H9 (cell line): ENCODE results near the gene SUCLG1. TPM values are rescaled to one million over a fixed set of nuclear protein-coding genes. Genes with fewer than 3 reads are reported as not detected.

ENCODE experiments used
- DNase-seq: peaks from one replicate; pipeline ENCODE4 v3.0.0-alpha.2; 2017
- H2AFZ ChIP-seq: one replicate; pipeline ENCODE4 v1.6.1; 2013; ENCODE audit warnings: mild to moderate bottlenecking, low read length, control low read depth, moderate library complexity
- H2AK5ac ChIP-seq: 2 replicates; pipeline ENCODE4 v1.6.1; 2013; ENCODE audit warnings: low read length, control low read depth, mixed read lengths; ENCODE audit not compliant: insufficient read length
- H2BK120ac ChIP-seq: one replicate; pipeline ENCODE4 v1.6.1; 2013; ENCODE audit warnings: low read depth, mild to moderate bottlenecking, low read length, control low read depth, inconsistent platforms; ENCODE audit not compliant: poor library complexity, severe bottlenecking
- H2BK12ac ChIP-seq: 2 replicates; pipeline ENCODE4 v1.6.1; 2013; ENCODE audit warnings: low read length, control low read depth, mixed read lengths, low read depth; ENCODE audit not compliant: insufficient read length
- H2BK15ac ChIP-seq: 2 replicates; pipeline ENCODE4 v1.6.1; 2013; ENCODE audit warnings: low read depth, low read length, control low read depth
- H2BK20ac ChIP-seq: one replicate; pipeline ENCODE4 v1.6.1; 2013; ENCODE audit warnings: low read depth, mild to moderate bottlenecking, low read length, control low read depth, inconsistent platforms; ENCODE audit not compliant: poor library complexity, severe bottlenecking
- H2BK5ac ChIP-seq: 2 replicates; pipeline ENCODE4 v1.6.1; 2013; ENCODE audit warnings: low read length, control low read depth, mixed read lengths; ENCODE audit not compliant: insufficient read length
- H3K14ac ChIP-seq: 2 replicates; pipeline ENCODE4 v1.6.1; 2013; ENCODE audit warnings: low read length, control low read depth; ENCODE audit not compliant: insufficient read depth
- H3K18ac ChIP-seq: 2 replicates; pipeline ENCODE4 v1.6.1; 2013; ENCODE audit warnings: low read depth, mild to moderate bottlenecking, mixed read lengths, low read length, control low read depth; ENCODE audit not compliant: insufficient read length
- H3K23ac ChIP-seq: 2 replicates; pipeline ENCODE4 v1.6.1; 2013; ENCODE audit warnings: low read length, control low read depth, mixed read lengths, low read depth; ENCODE audit not compliant: insufficient read length
- H3K23me2 ChIP-seq: 2 replicates; pipeline ENCODE4 v1.6.1; 2013; ENCODE audit warnings: low read depth, mild to moderate bottlenecking, mixed read lengths, low read length, control low read depth; ENCODE audit not compliant: insufficient read length, poor library complexity, severe bottlenecking
- H3K27ac ChIP-seq: 2 replicates; pipeline ENCODE4 v1.5.1; 2013; ENCODE audit warnings: low read length, control low read depth, mixed read lengths, low read depth; ENCODE audit not compliant: insufficient read length
- H3K27me3 ChIP-seq: 2 replicates; pipeline ENCODE4 v1.6.1; 2013; ENCODE audit warnings: low read length, control low read depth, inconsistent platforms; ENCODE audit not compliant: insufficient read depth
- H3K4ac ChIP-seq: 2 replicates; pipeline ENCODE4 v1.6.1; 2013; ENCODE audit warnings: low read depth, mild to moderate bottlenecking, control low read depth, inconsistent platforms, low read length, moderate library complexity
- H3K4me1 ChIP-seq: 2 replicates; pipeline ENCODE4 v1.6.1; 2013; ENCODE audit warnings: low read length, control low read depth, inconsistent platforms; ENCODE audit not compliant: insufficient read depth
- H3K4me2 ChIP-seq: 2 replicates; pipeline ENCODE4 v1.6.1; 2013; ENCODE audit warnings: low read length, control low read depth, mixed read lengths; ENCODE audit not compliant: insufficient read length, insufficient read depth
- H3K56ac ChIP-seq: 2 replicates; pipeline ENCODE4 v1.6.1; 2013; ENCODE audit warnings: low read depth, mild to moderate bottlenecking, mixed read lengths, low read length, control low read depth; ENCODE audit not compliant: insufficient read length
- H3K79me1 ChIP-seq: 2 replicates; pipeline ENCODE4 v1.6.1; 2013; ENCODE audit warnings: low read depth, mild to moderate bottlenecking, moderate library complexity, low read length, control low read depth, inconsistent platforms; ENCODE audit not compliant: insufficient read depth, poor library complexity, severe bottlenecking
- H3K79me2 ChIP-seq: 2 replicates; pipeline ENCODE4 v1.6.1; 2013; ENCODE audit warnings: low read length, control low read depth, inconsistent platforms; ENCODE audit not compliant: insufficient read depth
- H3K9ac ChIP-seq: 2 replicates; pipeline ENCODE4 v1.6.1; 2013; ENCODE audit warnings: low read length, control low read depth, mixed read lengths; ENCODE audit not compliant: insufficient read length; ENCODE audit errors: extremely low read depth
- H3K9me3 ChIP-seq: one replicate; pipeline ENCODE4 v1.6.1; 2013; ENCODE audit warnings: low read depth, low read length, inconsistent platforms; ENCODE audit not compliant: control insufficient read depth
- H3T11ph ChIP-seq: one replicate; pipeline ENCODE4 v1.6.1; 2013; ENCODE audit warnings: mild to moderate bottlenecking, low read length, control low read depth, inconsistent platforms
- H4K20me1 ChIP-seq: one replicate; pipeline ENCODE4 v1.6.1; 2013; ENCODE audit not compliant: control insufficient read depth, insufficient read length, insufficient read depth
- H4K5ac ChIP-seq: 2 replicates; pipeline ENCODE4 v1.6.1; 2013; ENCODE audit warnings: low read depth, mild to moderate bottlenecking, mixed read lengths, low read length, control low read depth; ENCODE audit not compliant: insufficient read length
- H4K8ac ChIP-seq: replicated peaks from 2 replicates; pipeline ENCODE4 v1.6.1; 2013; ENCODE audit warnings: low read length, control low read depth, mixed read lengths, low read depth; ENCODE audit not compliant: insufficient read length
- H4K91ac ChIP-seq: 2 replicates; pipeline ENCODE4 v1.6.1; 2013; ENCODE audit warnings: low read depth, mild to moderate bottlenecking, moderate library complexity, mixed read lengths, low read length, control low read depth; ENCODE audit not compliant: insufficient read length
- H3K27ac Mint-ChIP-seq, 3 experiments: 2 replicates in 2 of 3; 3 replicates in 1 of 3; pipeline ENCODE4 v1.8.0; 2020 to 2021; ENCODE audit warnings: mixed read lengths in 3 of 3, mild to moderate bottlenecking in 1 of 3, moderate library complexity in 1 of 3
- H3K27me3 Mint-ChIP-seq: 2 replicates; pipeline ENCODE4 v1.8.0; 2021; ENCODE audit warnings: low read depth, mild to moderate bottlenecking, moderate library complexity, mixed read lengths
- H3K36me3 Mint-ChIP-seq, 3 experiments: 2 replicates in 2 of 3; 3 replicates in 1 of 3; pipeline ENCODE4 v1.8.0; 2020 to 2021; ENCODE audit warnings: low read depth in 3 of 3, mixed read lengths in 3 of 3; ENCODE audit not compliant: insufficient read depth in 1 of 3
- H3K4me1 Mint-ChIP-seq, 2 experiments: 2 replicates each; pipeline ENCODE4 v1.8.0; 2020; ENCODE audit warnings: mixed read lengths in 2 of 2
- H3K4me3 Mint-ChIP-seq, 2 experiments: 2 replicates in 1 of 2; 3 replicates in 1 of 2; pipeline ENCODE4 v1.8.0; 2020 to 2021; ENCODE audit warnings: mild to moderate bottlenecking in 2 of 2, mixed read lengths in 2 of 2, moderate library complexity in 1 of 2
- H3K9me3 Mint-ChIP-seq, 2 experiments: 2 replicates in 1 of 2; 3 replicates in 1 of 2; pipeline ENCODE4 v1.8.0; 2020; ENCODE audit warnings: mild to moderate bottlenecking in 2 of 2, mixed read lengths in 2 of 2, moderate library complexity in 1 of 2
- CTCF ChIP-seq: fragments of 200-600 bp; sonication (generic); conservative IDR thresholded peaks from 3 replicates; pipeline ENCODE4 v1.8.0; 2021; ENCODE audit warnings: antibody characterized with exemption, mild to moderate bottlenecking
- total RNA-seq: library from RNA; stranded (reverse); gene quantifications from 2 replicates; pipeline ENCODE4 v1.2.1, GENCODE V29; 2021

SUCLG1 gene
- total RNA-seq, 1 experiment from 2014 or later: 40.0 TPM

GRCh38 chr2:84443477-84443876, 15.6 kb downstream of the SUCLG1 start:
- no peak overlapping the region for H3K4me3 Mint-ChIP-seq
- Histone ChIP-seq H2BK5ac (no peak overlapping the region), H3K27me3 (no peaks in the 10 kb centered on the region), H3K14ac (no peak overlapping the region), H4K5ac (no peak overlapping the region), H3K23me2 (no peaks in the 10 kb centered on the region), H2AFZ (no peak overlapping the region), H3K79me1 (no peaks in the 10 kb centered on the region), H3K4me1 (no peaks in the 10 kb centered on the region), H3K4ac (no peak overlapping the region), H2BK12ac (no peak overlapping the region), H3K18ac (no peak overlapping the region), H3K79me2 (no peaks in the 10 kb centered on the region), H4K20me1 (no peaks in the 10 kb centered on the region), H4K91ac (no peak overlapping the region), H3K56ac (no peak overlapping the region), H3T11ph (no peak overlapping the region), H3K27ac (no peak overlapping the region), H2AK5ac (no peak overlapping the region), H2BK20ac (no peak overlapping the region), H3K4me2 (no peak overlapping the region), H2BK15ac (no peak overlapping the region), H3K23ac (no peak overlapping the region), H3K9me3 (no peaks in the 10 kb centered on the region), H4K8ac (no peak overlapping the region), H2BK120ac (no peak overlapping the region), H3K9ac (no peak overlapping the region)
- H3K27me3 Mint-ChIP-seq: no peaks in the 10 kb centered on the region
- peaks cover 0 to 4% of the 10 kb centered on the region in 2 experiments; a peak in 1 of 5 replicates for H3K9me3 Mint-ChIP-seq
- DNase-seq: no peak
- no peak overlapping the region for H3K27ac Mint-ChIP-seq
- no peaks in the 10 kb centered on the region for H3K4me1 Mint-ChIP-seq
- TF ChIP-seq CTCF: no peak
- H3K36me3 Mint-ChIP-seq: peaks cover 26 to 70% (median 35%) of the 10 kb centered on the region in 3 experiments
